ENCODE measurements around the gene RAB15. TPM values are rescaled to one million over a fixed set of nuclear protein-coding genes. Genes with fewer than 3 reads are reported as not detected.
A peak's percentile ranks its signal among the peaks of the same experiment; 100 is the strongest.

The RAB15 gene
- polyA plus RNA-seq, 3 donors = 0.09 to 0.14 (median 0.09) TPM

DNA sequence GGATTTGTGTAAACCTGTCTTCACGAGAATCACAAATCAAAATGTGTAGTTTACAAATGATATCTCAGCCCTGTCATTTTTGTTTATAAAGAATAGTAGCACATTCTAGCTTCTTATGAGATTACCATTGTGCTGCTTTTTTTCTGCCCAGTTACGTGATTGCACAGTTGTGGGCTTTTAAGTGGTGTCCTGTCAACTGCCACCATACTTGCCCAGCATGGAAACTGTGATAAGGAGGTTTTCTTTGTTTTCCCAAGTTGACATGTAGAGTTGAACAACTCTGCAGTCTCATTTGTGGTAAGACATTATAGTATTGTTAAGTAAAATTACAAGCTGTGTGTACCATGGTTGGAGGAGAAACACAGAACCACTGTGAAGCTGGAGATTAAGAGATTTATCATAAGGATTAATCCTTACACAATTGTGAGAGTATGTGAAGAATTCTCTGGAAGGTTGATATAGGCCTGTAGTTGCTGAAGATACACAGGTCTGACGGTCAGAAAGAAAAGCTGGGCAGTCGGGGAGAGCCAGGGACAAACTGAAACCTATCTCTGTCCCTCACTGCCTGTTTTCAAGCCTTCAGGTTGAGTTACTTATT is 45.6 kb downstream of the RAB15 start:
- no peaks in the 10 kb centered on the region for H3K4me1 ChIP-seq (ENCODE audit: control insufficient read depth in 1 of 2, insufficient read depth in 2 of 2, low read length in 2 of 2)
- H3K9ac ChIP-seq (ENCODE audit: insufficient read depth, low read length, poor library complexity, severe bottlenecking) = no peak overlapping the region
- intact Hi-C loops (cut with micrococcal nuclease) = no loop called here
- WGBS (ENCODE audit: insufficient coverage) = no CpG with 5 or more reads among the region's 4 CpGs
- no peak overlapping the region for H2AFZ ChIP-seq (ENCODE audit: insufficient read depth, low read depth, low read length, poor library complexity, severe bottlenecking)
- H3K36me3 ChIP-seq (replicated peaks in 1 of 2; ENCODE audit: control insufficient read depth in 1 of 2, insufficient read depth in 2 of 2, low read length in 2 of 2) = peaks cover 69 to 84% of the 10 kb centered on the region in 2 donors
- TF ChIP-seq, protein P1, sequence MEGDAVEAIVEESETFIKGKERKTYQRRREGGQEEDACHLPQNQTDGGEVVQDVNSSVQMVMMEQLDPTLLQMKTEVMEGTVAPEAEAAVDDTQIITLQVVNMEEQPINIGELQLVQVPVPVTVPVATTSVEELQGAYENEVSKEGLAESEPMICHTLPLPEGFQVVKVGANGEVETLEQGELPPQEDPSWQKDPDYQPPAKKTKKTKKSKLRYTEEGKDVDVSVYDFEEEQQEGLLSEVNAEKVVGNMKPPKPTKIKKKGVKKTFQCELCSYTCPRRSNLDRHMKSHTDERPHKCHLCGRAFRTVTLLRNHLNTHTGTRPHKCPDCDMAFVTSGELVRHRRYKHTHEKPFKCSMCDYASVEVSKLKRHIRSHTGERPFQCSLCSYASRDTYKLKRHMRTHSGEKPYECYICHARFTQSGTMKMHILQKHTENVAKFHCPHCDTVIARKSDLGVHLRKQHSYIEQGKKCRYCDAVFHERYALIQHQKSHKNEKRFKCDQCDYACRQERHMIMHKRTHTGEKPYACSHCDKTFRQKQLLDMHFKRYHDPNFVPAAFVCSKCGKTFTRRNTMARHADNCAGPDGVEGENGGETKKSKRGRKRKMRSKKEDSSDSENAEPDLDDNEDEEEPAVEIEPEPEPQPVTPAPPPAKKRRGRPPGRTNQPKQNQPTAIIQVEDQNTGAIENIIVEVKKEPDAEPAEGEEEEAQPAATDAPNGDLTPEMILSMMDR (IDR thresholded peaks at IDR 0.05) = no peak
- H3K9me3 ChIP-seq (replicated peaks in 1 of 2; ENCODE audit: control insufficient read depth in 1 of 2, insufficient read depth in 1 of 2, low read length in 2 of 2) = no peaks in the 10 kb centered on the region
- Mint-ChIP-seq H3K9me3 (no peaks in the 10 kb centered on the region), H3K36me3 (peaks cover 45 to 50% of the 10 kb centered on the region in 2 donors), H3K4me3 (no peak overlapping the region), H3K4me1 (no peaks in the 10 kb centered on the region), H3K27me3 (ENCODE audit: low read depth in 3 of 3) (no peaks in the 10 kb centered on the region), H3K27ac (peak overlapping the region in 1 of 7 donors; percentile 25)
- no peak for DNase-seq
- no peak overlapping the region for H3K4me3 ChIP-seq (replicated peaks in 1 of 3; ENCODE audit: low read depth in 2 of 3, low read length in 3 of 3)
- peaks cover 54% of the 10 kb centered on the region for H3K79me2 ChIP-seq (ENCODE audit: insufficient read depth, low read length)
- H3K27ac ChIP-seq (ENCODE audit: low read depth in 1 of 2, low read length in 2 of 2) = peak overlapping the region in 1 of 2 donors; percentile 49
- no peaks in the 10 kb centered on the region for H3K27me3 ChIP-seq (ENCODE audit: control insufficient read depth in 2 of 2, insufficient read depth in 2 of 2, low read length in 2 of 2)
- H4K20me1 ChIP-seq (ENCODE audit: insufficient read depth, low read length) = peaks cover 97% of the 10 kb centered on the region
- no peak overlapping the region for H3K4me2 ChIP-seq (replicated peaks; ENCODE audit: extremely low read depth, low read length, poor library complexity, severe bottlenecking)

DNA sequence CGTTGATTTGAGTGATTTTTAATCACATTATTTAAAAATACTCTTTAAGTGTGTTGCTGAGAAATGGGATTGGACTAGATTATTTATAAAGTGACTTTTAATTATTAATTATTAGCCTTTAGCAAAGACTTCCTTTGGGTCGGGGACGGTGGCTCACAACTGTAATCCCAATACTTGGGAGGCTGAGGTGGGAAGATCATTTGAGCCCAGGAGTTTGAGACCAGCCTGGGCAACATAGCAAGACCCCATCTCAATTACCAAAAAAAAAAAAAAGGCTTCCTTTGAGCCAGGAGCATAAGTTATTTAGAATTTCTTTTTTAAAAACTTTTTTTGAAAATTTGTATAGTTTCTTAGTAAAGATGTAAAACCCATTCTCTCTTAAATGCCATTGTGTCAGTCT is 49.1 kb downstream of the RAB15 start:
- H2AFZ ChIP-seq (ENCODE audit: insufficient read depth, low read depth, low read length, poor library complexity, severe bottlenecking) = no peak overlapping the region
- no peak overlapping the region for H3K4me3 ChIP-seq (replicated peaks in 1 of 3; ENCODE audit: low read depth in 2 of 3, low read length in 3 of 3)
- Mint-ChIP-seq H3K4me1 (peaks cover 7% of the 10 kb centered on the region), H3K4me3 (no peak overlapping the region), H3K36me3 (peaks cover 29 to 51% of the 10 kb centered on the region in 2 donors), H3K27me3 (ENCODE audit: low read depth in 3 of 3) (no peaks in the 10 kb centered on the region), H3K27ac (no peak overlapping the region), H3K9me3 (no peaks in the 10 kb centered on the region)
- peaks cover 76% of the 10 kb centered on the region for H3K79me2 ChIP-seq (ENCODE audit: insufficient read depth, low read length)
- peaks cover 97% of the 10 kb centered on the region for H4K20me1 ChIP-seq (ENCODE audit: insufficient read depth, low read length)
- no CpG with 5 or more reads among the region's 3 CpGs for WGBS (ENCODE audit: insufficient coverage)
- no peak overlapping the region for H3K27ac ChIP-seq (ENCODE audit: low read depth in 1 of 2, low read length in 2 of 2)
- H3K4me1 ChIP-seq (ENCODE audit: control insufficient read depth in 1 of 2, insufficient read depth in 2 of 2, low read length in 2 of 2) = no peaks in the 10 kb centered on the region
- H3K36me3 ChIP-seq (replicated peaks in 1 of 2; ENCODE audit: control insufficient read depth in 1 of 2, insufficient read depth in 2 of 2, low read length in 2 of 2) = peaks cover 35 to 59% of the 10 kb centered on the region in 2 donors
- H3K4me2 ChIP-seq (replicated peaks; ENCODE audit: extremely low read depth, low read length, poor library complexity, severe bottlenecking) = no peak overlapping the region
- no peak for DNase-seq
- TF ChIP-seq, protein P1 (IDR thresholded peaks at IDR 0.05) = no peak
- H3K9me3 ChIP-seq (replicated peaks in 1 of 2; ENCODE audit: control insufficient read depth in 1 of 2, insufficient read depth in 1 of 2, low read length in 2 of 2) = no peaks in the 10 kb centered on the region
- no peak overlapping the region for H3K9ac ChIP-seq (ENCODE audit: insufficient read depth, low read length, poor library complexity, severe bottlenecking)
- intact Hi-C loops (cut with micrococcal nuclease) = no loop called here
- no peaks in the 10 kb centered on the region for H3K27me3 ChIP-seq (ENCODE audit: control insufficient read depth in 2 of 2, insufficient read depth in 2 of 2, low read length in 2 of 2)
